Spinal cord (tissue), 10 donors: ENCODE measurements around the gene FAM193A. TPM values are rescaled to one million over a fixed set of nuclear protein-coding genes. Genes with fewer than 3 reads are reported as not detected.
A peak's percentile ranks its signal among the peaks of the same experiment; 100 is the strongest.

Source experiments
- DNase-seq, 6 donors: peaks; one replicate each; pipeline versions ENCODE4 v3.0.0 to v3.0.0-alpha.2; 2013 to 2015; ENCODE audit warnings: low spot score in 6 of 6, low read depth in 4 of 6
- H3K27ac ChIP-seq: one replicate; pipeline ENCODE4 v1.5.1; 2013; ENCODE audit warnings: low read depth, low read length, control low read depth
- H3K27me3 ChIP-seq: one replicate; pipeline ENCODE4 v1.6.1; 2013; ENCODE audit warnings: low read length; ENCODE audit not compliant: control insufficient read depth, insufficient read depth
- H3K36me3 ChIP-seq: one replicate; pipeline ENCODE4 v1.6.1; 2013; ENCODE audit warnings: low read length; ENCODE audit not compliant: control insufficient read depth, insufficient read depth
- H3K4me1 ChIP-seq: one replicate; pipeline ENCODE4 v1.6.1; 2013; ENCODE audit warnings: low read length; ENCODE audit not compliant: control insufficient read depth, insufficient read depth
- H3K4me3 ChIP-seq: one replicate; pipeline ENCODE4 v1.5.1; 2013; ENCODE audit warnings: low read depth, low read length, control low read depth
- H3K9me3 ChIP-seq: one replicate; pipeline ENCODE4 v1.6.1; 2013; ENCODE audit warnings: low read length; ENCODE audit not compliant: control insufficient read depth, insufficient read depth
- WGBS: methylation state at CpG from one replicate; pipeline ENCODE4 v1.1.5; 2013; ENCODE audit warnings: missing lambda C conversion rate; ENCODE audit not compliant: insufficient coverage; 5-methylcytosine and 5-hydroxymethylcytosine counted together
- polyA plus RNA-seq, 2 donors: library from polyadenylated mRNA; unstranded; fragments of 120-200 nt; gene quantifications; one replicate each; pipeline ENCODE4 v1.2.1, GENCODE V29; 2013; ENCODE audit not compliant: insufficient read length in 2 of 2
- total RNA-seq, 2 donors: library from RNA; depleted of rRNA in 1 of 2; stranded (reverse); fragments of 120-200 nt in 1 of 2; fragments of >200 nt in 1 of 2; gene quantifications; one replicate each; pipeline versions ENCODE4 v1.2.3 to v1.2.4, GENCODE V29; 2013 to 2014
- donor health status: healthy.

The FAM193A gene
- total and polyA plus RNA-seq, 4 donors: 16.2 to 35.1 (median 28.9) TPM

DNA sequence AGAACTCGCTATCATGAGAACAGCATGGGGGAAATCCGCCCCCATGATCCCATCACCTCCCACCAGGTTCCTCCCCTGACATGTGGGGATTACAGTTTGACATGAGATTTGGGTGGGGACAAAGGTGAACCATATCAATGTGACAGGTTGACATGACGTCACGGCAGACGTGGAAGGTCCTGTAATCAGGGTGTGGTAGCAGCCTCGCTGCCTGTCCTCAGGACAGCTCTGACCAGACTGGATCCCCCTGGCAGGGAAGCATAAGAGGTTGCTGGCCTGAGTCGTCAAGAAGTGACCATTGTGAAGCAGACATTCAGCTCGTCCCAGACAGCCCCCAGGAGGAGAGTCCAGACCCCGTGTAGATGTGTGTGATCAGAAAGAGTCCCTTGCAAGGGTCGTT lies 115.1 kb downstream of the FAM193A start:
- Histone ChIP-seq H3K4me1 (peaks cover 4% of the 10 kb centered on the region), H3K9me3 (no peaks in the 10 kb centered on the region), H3K4me3 (no peak overlapping the region), H3K36me3 (peaks cover 55% of the 10 kb centered on the region), H3K27ac (no peak overlapping the region), H3K27me3 (no peaks in the 10 kb centered on the region)
- 91% methylated on average over 8 of the region's 10 CpGs for WGBS
- no peak for DNase-seq

DNA sequence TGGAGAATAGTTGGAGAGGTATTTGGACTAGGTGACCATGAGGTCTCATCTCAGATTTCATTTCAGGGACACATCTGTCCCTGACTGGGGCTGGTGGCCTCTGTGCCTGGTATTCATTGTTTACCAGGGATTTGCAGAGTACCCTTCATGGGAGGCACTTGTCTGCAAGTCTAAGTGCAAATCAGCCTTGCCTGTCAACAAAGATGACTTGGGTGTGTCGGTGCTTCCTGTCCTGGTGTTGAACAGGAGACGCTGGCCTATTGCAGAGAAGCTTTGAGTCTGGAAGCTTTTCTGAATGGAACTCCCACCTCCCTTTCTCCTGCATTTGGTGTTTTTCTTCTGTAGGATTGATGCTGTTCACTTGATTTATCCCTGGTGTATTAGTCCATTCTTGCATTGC lies 115.6 kb downstream of the FAM193A start:
- Histone ChIP-seq H3K4me1 (peaks cover 4% of the 10 kb centered on the region), H3K27ac (no peak overlapping the region), H3K9me3 (no peaks in the 10 kb centered on the region), H3K27me3 (no peaks in the 10 kb centered on the region), H3K4me3 (no peak overlapping the region), H3K36me3 (peaks cover 54% of the 10 kb centered on the region)
- whole genome bisulfite sequencing: 100% methylated on average over 1 of the region's 2 CpGs
- no peak for DNase-seq

DNA sequence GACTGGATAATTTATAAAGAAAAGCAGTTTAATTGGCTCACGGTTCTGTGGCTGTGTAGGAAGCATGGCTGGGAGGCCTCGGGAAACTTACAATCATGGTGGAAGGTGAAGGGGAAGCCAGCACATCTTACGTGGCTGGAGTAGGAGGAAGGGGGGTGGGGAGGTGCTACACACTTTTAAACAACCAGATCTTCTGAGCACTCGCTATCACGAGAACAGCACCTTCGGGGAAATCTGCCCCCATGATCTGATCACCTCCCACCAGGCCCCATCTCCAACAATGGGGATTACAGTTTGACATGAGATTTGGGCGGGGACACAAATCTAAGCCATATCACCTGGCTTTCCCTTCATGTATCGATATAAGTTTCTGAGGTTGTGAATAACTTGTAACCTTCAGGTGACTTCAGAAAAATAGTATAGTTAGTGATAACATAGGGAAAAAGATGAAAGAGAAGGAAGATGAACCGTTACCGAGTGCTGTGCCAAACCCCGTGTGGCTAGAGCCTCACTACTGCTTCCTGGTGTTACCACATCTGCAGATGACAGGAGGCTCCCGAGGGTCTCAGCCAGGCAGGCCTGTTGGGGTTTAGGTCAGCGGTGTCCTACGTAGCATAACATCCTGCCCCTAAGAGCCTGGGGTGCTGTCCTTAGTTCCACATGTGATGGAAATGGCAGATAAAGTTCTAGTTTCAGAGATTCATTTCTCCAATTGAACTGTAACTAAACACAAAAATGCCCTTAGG lies 116.1 kb downstream of the FAM193A start:
- 81% methylated on average over 7 of the region's 14 CpGs for WGBS
- H3K4me3 ChIP-seq: no peak overlapping the region
- no peaks in the 10 kb centered on the region for H3K9me3 ChIP-seq
- H3K27ac ChIP-seq: no peak overlapping the region
- no peaks in the 10 kb centered on the region for H3K27me3 ChIP-seq
- H3K36me3 ChIP-seq: peaks cover 49% of the 10 kb centered on the region
- DNase-seq: no peak
- H3K4me1 ChIP-seq: peaks cover 4% of the 10 kb centered on the region

DNA sequence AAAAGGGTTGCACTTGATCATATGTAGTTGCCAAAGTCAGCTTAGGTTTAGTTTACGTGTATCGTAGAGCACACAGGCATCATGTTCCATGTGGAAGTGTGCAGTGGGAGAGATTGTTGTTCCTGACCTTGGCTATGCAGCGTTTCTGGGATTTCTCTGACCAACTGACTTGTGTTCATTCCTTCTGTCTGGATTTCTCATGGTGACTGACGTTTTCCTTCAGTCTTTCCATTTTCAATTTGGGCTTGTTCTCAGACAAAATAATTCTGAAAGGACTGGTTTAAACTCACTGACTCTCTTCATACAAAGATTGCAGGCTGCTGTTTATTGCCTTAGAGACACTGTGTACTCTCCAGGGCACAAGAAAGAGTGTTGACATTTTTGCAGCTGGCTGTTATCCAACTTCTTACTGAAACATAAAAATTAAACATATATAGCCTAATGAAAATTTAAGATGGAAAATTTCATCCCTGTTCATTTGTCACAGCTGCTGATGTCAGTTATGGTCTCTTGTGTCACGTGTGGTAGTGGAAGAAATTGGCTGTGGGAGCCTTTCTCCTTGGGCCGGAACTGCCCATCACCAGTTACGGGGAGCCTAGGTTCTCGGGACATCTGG lies 124.3 kb downstream of the FAM193A start:
- peak in 1 of 6 donors; percentile 11 for DNase-seq
- WGBS: 87% methylated on average over 6 of the region's 8 CpGs
- Histone ChIP-seq H3K9me3 (no peaks in the 10 kb centered on the region), H3K27me3 (no peaks in the 10 kb centered on the region), H3K36me3 (peaks cover 55% of the 10 kb centered on the region), H3K27ac (no peak overlapping the region), H3K4me1 (no peaks in the 10 kb centered on the region), H3K4me3 (no peak overlapping the region)

DNA sequence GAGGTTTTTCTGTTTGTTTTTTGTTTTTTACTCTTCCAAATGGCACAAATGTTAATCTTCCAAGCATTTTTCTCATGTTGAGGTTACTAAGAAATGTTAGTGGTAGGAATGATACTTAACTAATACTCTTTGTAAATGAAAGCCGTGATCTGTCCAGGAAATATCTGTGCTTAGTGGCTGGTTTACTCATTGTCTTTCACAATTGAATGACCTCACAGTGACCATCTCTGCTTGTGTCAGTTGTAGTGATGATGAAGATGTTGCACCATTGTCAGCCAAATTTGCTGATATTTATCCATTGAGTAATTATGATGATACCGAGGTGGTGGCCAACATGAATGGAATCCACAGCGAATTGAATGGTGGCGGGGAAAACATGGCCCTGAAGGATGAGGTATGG lies 126.2 kb downstream of the FAM193A start:
- H3K9me3 ChIP-seq: no peaks in the 10 kb centered on the region
- H3K36me3 ChIP-seq: peaks cover 49% of the 10 kb centered on the region
- no peaks in the 10 kb centered on the region for H3K27me3 ChIP-seq
- H3K4me1 ChIP-seq: no peaks in the 10 kb centered on the region
- no peak for DNase-seq
- 100% methylated on average over 2 of the region's 4 CpGs for WGBS
- H3K4me3 ChIP-seq: no peak overlapping the region
- H3K27ac ChIP-seq: no peak overlapping the region

DNA sequence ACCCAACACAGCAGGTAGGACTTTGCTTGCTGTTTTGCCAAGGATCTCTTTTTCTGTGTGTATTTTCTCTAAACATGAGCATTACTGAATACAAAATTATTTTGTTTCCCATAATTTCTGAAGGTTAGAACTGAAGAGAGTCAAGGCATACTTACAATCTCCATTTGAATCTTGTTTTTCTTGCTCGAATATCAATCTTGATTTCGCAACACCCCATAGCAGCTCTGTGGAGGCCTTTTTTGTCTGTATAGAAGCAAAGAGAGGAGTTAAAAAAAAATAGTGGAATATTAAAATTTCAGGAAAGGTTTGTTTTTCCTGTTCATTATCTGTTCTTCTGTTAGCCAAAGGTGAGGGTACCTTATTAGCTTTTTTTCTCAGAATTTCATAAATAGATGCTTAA lies 126.8 kb downstream of the FAM193A start:
- no peaks in the 10 kb centered on the region for H3K9me3 ChIP-seq
- H3K36me3 ChIP-seq: peaks cover 43% of the 10 kb centered on the region
- no peak overlapping the region for H3K4me3 ChIP-seq
- DNase-seq: no peak
- no CpG with 5 or more reads among the region's 2 CpGs for WGBS
- no peak overlapping the region for H3K27ac ChIP-seq
- H3K27me3 ChIP-seq: no peaks in the 10 kb centered on the region
- H3K4me1 ChIP-seq: no peaks in the 10 kb centered on the region

DNA sequence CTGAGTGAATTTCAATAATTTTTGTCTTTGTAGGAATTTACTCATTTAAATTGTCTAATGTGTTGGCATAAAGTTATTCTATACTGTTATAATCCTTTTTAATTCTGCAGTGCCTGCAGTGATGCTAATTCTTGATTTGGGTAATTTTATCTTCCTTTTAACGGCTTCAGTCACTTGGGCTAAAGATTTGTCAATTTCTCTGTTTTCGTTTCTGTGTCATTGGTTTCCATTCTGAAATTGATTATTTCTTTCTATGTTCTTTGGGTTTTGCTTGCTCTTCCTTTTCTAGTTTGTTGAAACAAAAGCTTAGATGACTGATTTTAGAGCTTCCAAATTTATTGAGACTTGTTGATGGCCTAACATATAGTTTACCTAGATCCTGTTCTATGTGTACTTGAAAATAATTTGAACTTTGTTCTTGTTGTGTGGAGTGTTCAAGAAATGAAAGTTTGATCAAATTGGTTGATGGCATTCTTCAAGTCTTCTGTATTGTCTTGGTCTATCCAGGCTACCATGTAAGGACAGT lies 130.3 kb downstream of the FAM193A start:
- H3K27ac ChIP-seq: no peak overlapping the region
- H3K9me3 ChIP-seq: no peaks in the 10 kb centered on the region
- 100% methylated on average over 2 of the region's 2 CpGs for WGBS
- peaks cover 5% of the 10 kb centered on the region for H3K4me1 ChIP-seq
- no peaks in the 10 kb centered on the region for H3K27me3 ChIP-seq
- no peak for DNase-seq
- H3K36me3 ChIP-seq: peaks cover 31% of the 10 kb centered on the region
- no peak overlapping the region for H3K4me3 ChIP-seq

DNA sequence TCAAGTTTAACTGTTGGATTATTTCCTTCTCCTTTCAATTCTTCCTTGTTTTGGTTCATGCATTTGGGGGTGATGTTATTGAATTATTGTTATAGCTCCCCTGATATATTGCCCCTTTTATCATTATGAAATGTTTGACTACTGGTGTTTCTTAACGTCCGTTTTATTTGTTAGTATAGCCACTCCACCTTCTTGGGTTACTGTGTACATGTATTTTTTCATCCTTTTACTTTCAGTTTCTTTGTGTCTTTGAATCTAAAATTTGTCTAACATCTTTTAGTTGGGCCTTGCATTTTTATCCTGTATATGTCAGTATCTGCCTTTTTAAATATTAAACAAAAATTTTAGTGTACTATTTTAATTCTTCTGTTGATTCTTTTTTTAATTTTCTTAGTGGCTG lies 131.0 kb downstream of the FAM193A start:
- H3K4me1 ChIP-seq: peaks cover 5% of the 10 kb centered on the region
- no peaks in the 10 kb centered on the region for H3K27me3 ChIP-seq
- H3K9me3 ChIP-seq: no peaks in the 10 kb centered on the region
- no peak for DNase-seq
- H3K27ac ChIP-seq: no peak overlapping the region
- peaks cover 34% of the 10 kb centered on the region for H3K36me3 ChIP-seq
- WGBS: no CpG with 5 or more reads among the region's 2 CpGs
- H3K4me3 ChIP-seq: no peak overlapping the region

DNA sequence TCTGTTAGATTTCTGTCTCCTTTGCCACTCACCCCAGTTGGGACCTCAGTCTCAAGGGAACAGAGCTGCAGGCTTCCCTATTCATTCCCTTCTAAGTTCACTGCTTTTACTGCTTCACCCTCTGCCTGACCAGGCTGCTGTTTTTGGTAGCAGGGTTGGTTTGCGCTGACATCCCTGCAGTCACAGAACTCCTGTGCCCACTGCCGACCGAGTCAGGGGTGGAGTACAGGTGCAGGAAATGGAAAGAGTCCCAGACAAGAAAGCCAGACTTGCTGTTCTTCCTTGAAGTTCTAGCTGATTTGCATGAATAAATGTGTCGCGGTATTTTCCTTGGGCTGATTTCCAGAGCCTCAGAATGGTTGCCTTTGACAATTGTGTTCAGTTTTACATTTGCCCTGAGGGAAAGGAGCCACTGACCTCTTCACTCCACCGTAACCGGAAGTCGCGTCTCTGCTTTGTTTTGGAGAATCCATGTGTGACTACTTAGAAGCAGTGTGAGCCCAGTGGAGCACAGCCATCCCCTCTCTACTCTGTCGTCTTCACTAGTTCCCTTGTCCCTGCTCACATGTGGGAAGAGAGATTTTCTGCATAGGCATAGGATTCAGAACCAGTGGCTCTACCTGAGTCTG lies 134.9 kb downstream of the FAM193A start:
- Histone ChIP-seq H3K4me1 (peaks cover 5% of the 10 kb centered on the region), H3K36me3 (peaks cover 26% of the 10 kb centered on the region), H3K27me3 (no peaks in the 10 kb centered on the region), H3K9me3 (no peaks in the 10 kb centered on the region), H3K4me3 (no peak overlapping the region), H3K27ac (no peak overlapping the region)
- peak in 1 of 6 donors; percentile 17 for DNase-seq
- 53% methylated on average over 9 of the region's 10 CpGs for WGBS
